A549 (cell line): ENCODE results near the gene UBE2H. TPM values are rescaled to one million over a fixed set of nuclear protein-coding genes. Genes with fewer than 3 reads are reported as not detected.
A peak's percentile ranks its signal among the peaks of the same experiment; 100 is the strongest.

Source experiments
- ATAC-seq, 2 experiments: fragments of 200-7000 bp in 1 of 2; fragments of >200 bp in 1 of 2; cut with Nextera tagmentation in 1 of 2; cut with Tn5 transposase in 1 of 2; 3 replicates each; pipeline versions ENCODE4 v1.8.0 to v1.9.1; 2018 to 2020; ENCODE audit warnings: mild to moderate bottlenecking in 1 of 2, moderate library complexity in 1 of 2
- CTCF ChIA-PET: fragments of 300-600 bp; sonication (Branson Sonifier 250); formaldehyde crosslinking; extraction: SDS; loops from one replicate; lab custom pipeline; 2021; ENCODE audit warnings: antibody characterized with exemption, inconsistent platforms; lab: Yijun Ruan, JAX
- POLR2A ChIA-PET: fragments of 350-600 bp; formaldehyde crosslinking; extraction: SDS; loops from one replicate; lab custom pipeline; 2021; ENCODE audit warnings: antibody characterized with exemption, inconsistent platforms; lab: Yijun Ruan, JAX
- DNase-seq, 2 experiments: peaks; one replicate each; pipeline versions ENCODE4 v3.0.0 to v3.0.0-alpha.2; 2011 to 2016; ENCODE audit warnings: low read depth in 1 of 2, low spot score in 1 of 2
- FAIRE-seq: peaks from 2 replicates; lab custom pipeline; 2011; peaks lifted over from hg19 to GRCh38; lab: Jason Lieb, UNC
- H3K27ac ChIP-seq, 2 experiments: fragments of >200 bp; sonication (Bioruptor Twin); formaldehyde crosslinking; 3 replicates each; pipeline ENCODE4 v1.5.1; 2016 to 2017
- H3K4me1 ChIP-seq: fragments of >200 bp; sonication (Bioruptor Twin); formaldehyde crosslinking; 3 replicates; pipeline ENCODE4 v1.6.1; 2016
- H3K4me2 ChIP-seq: fragments of >200 bp; sonication (Bioruptor Twin); formaldehyde crosslinking; 3 replicates; pipeline ENCODE4 v1.6.1; 2016
- H3K4me3 ChIP-seq: fragments of >200 bp; sonication (Bioruptor Twin); formaldehyde crosslinking; 3 replicates; pipeline ENCODE4 v1.5.1; 2016
- H3K9me3 ChIP-seq: fragments of >200 bp; sonication (Bioruptor Twin); formaldehyde crosslinking; 3 replicates; pipeline ENCODE4 v1.6.1; 2016
- BHLHE40 ChIP-seq: IDR thresholded peaks from 2 replicates; pipeline ENCODE4 v1.6.1; 2012; ENCODE audit warnings: low read depth, low read length, inconsistent platforms
- EHF ChIP-seq: fragments of 250-450 bp; sonication (Bioruptor Pico); IDR thresholded peaks from 2 replicates; pipeline ENCODE4 v1.5.0; 2020; ENCODE audit warnings: mild to moderate bottlenecking
- HEYL ChIP-seq: fragments of 250-450 bp; sonication (Bioruptor Pico); IDR thresholded peaks from 2 replicates; pipeline ENCODE4 v1.8.0; 2021; ENCODE audit warnings: mild to moderate bottlenecking, moderate library complexity
- HOXB13 ChIP-seq: fragments of 250-450 bp; sonication (Bioruptor Pico); IDR thresholded peaks from 2 replicates; pipeline ENCODE4 v1.5.0; 2020; ENCODE audit warnings: low read depth, mild to moderate bottlenecking, moderate library complexity
- JUN ChIP-seq, 2 experiments: fragments of >200 bp; sonication (Bioruptor Twin); formaldehyde crosslinking; IDR thresholded peaks; 2 replicates in 1 of 2; 3 replicates in 1 of 2; pipeline ENCODE4 v1.6.1; 2016 to 2017
- JUNB ChIP-seq: fragments of >200 bp; sonication (Bioruptor Twin); formaldehyde crosslinking; IDR thresholded peaks from 2 replicates; pipeline ENCODE4 v1.6.1; 2016
- KDM5A ChIP-seq: fragments of 200-600 bp; sonication (generic); IDR thresholded peaks from 2 replicates; pipeline ENCODE4 v1.6.1; 2016; ENCODE audit warnings: antibody characterized with exemption, mild to moderate bottlenecking
- MAFK ChIP-seq: fragments of 450-650 bp; IDR thresholded peaks from 2 replicates; pipeline ENCODE4 v1.6.1; 2014; ENCODE audit not compliant: partially characterized antibody
- MYC ChIP-seq: IDR thresholded peaks from 2 replicates; pipeline ENCODE4 v1.6.1; 2012; ENCODE audit warnings: mild to moderate bottlenecking, inconsistent platforms, low read length, improper control_type of control experiment, borderline replicate concordance
- NFE2L2 ChIP-seq: fragments of 150-350 bp; conservative IDR thresholded peaks from 2 replicates; pipeline ENCODE4 v1.6.1; 2014; ENCODE audit warnings: low read length
- NPAS2 ChIP-seq: fragments of 250-450 bp; sonication (Bioruptor Pico); IDR thresholded peaks from 2 replicates; pipeline ENCODE4 v1.8.0; 2022; ENCODE audit warnings: mild to moderate bottlenecking, moderate library complexity, borderline replicate concordance
- PBX3 ChIP-seq: IDR thresholded peaks from 2 replicates; pipeline ENCODE4 v1.6.1; 2012
- PHF8 ChIP-seq: fragments of 200-600 bp; sonication (generic); IDR thresholded peaks from 2 replicates; pipeline ENCODE4 v1.6.1; 2016; ENCODE audit warnings: low read depth, mild to moderate bottlenecking, antibody characterized with exemption, moderate library complexity, borderline replicate concordance
- RAD21 ChIP-seq, 2 experiments: fragments of >200 bp in 1 of 2; sonication (Bioruptor Twin) in 1 of 2; formaldehyde crosslinking in 1 of 2; IDR thresholded peaks in 1 of 2; conservative IDR thresholded peaks in 1 of 2; 2 replicates in 1 of 2; 3 replicates in 1 of 2; pipeline ENCODE4 v1.6.1; 2012 to 2018; ENCODE audit warnings: inconsistent platforms in 1 of 2
- REST ChIP-seq: fragments of 200-600 bp; sonication (generic); IDR thresholded peaks from 2 replicates; pipeline ENCODE4 v1.6.1; 2016; ENCODE audit warnings: antibody characterized with exemption, mild to moderate bottlenecking, moderate library complexity
- RNF2 ChIP-seq: fragments of 200-600 bp; sonication (generic); IDR thresholded peaks from 2 replicates; pipeline ENCODE4 v1.6.1; 2016; ENCODE audit warnings: low read depth, mild to moderate bottlenecking, antibody characterized with exemption, moderate library complexity, borderline replicate concordance
- SMC3 ChIP-seq: fragments of >200 bp; sonication (Bioruptor Twin); formaldehyde crosslinking; IDR thresholded peaks from 3 replicates; pipeline ENCODE4 v1.6.1; 2018; ENCODE audit warnings: inconsistent platforms
- TP53 ChIP-seq: fragments of 250-450 bp; sonication (Bioruptor Pico); IDR thresholded peaks from 2 replicates; pipeline ENCODE4 v1.5.0; 2021; ENCODE audit warnings: mild to moderate bottlenecking, moderate library complexity
- ZNF302 ChIP-seq: fragments of 250-450 bp; sonication (Bioruptor Pico); IDR thresholded peaks from 2 replicates; pipeline ENCODE4 v1.9.0; 2021; ENCODE audit warnings: inconsistent platforms, mild to moderate bottlenecking, moderate library complexity
- WGBS: methylation state at CpG from one replicate; pipeline ENCODE4 v1.1.6; 2017; ENCODE audit errors: missing lambda C conversion rate; 5-methylcytosine and 5-hydroxymethylcytosine counted together
- polyA plus RNA-seq, 4 experiments: library from polyadenylated mRNA; depleted of rRNA in 3 of 4; stranded (reverse); fragments of >200 nt; fragmentation: RNase III in 1 of 4; extraction: RNeasy Plus Mini Kit Qiagen cat#74134 plus additional on column Dnase treatment in 1 of 4; gene quantifications; 2 replicates in 3 of 4; 3 replicates in 1 of 4; pipeline ENCODE4 v1.2.3, GENCODE V29; 2011 to 2017
- TF ChIP-seq, protein P1 (sequence below): IDR thresholded peaks from 2 replicates; pipeline ENCODE4 v1.6.1; 2012
- TF ChIP-seq, protein P2 (sequence below): fragments of 150-350 bp; IDR thresholded peaks from 2 replicates; pipeline ENCODE4 v1.6.1; 2014; ENCODE audit warnings: low read depth, mild to moderate bottlenecking, low read length

Gene UBE2H
- polyA plus RNA-seq, 2 of the 4 experiments (the other 2 are of a cell fraction) = 73.5 to 99.2 TPM

DNA sequence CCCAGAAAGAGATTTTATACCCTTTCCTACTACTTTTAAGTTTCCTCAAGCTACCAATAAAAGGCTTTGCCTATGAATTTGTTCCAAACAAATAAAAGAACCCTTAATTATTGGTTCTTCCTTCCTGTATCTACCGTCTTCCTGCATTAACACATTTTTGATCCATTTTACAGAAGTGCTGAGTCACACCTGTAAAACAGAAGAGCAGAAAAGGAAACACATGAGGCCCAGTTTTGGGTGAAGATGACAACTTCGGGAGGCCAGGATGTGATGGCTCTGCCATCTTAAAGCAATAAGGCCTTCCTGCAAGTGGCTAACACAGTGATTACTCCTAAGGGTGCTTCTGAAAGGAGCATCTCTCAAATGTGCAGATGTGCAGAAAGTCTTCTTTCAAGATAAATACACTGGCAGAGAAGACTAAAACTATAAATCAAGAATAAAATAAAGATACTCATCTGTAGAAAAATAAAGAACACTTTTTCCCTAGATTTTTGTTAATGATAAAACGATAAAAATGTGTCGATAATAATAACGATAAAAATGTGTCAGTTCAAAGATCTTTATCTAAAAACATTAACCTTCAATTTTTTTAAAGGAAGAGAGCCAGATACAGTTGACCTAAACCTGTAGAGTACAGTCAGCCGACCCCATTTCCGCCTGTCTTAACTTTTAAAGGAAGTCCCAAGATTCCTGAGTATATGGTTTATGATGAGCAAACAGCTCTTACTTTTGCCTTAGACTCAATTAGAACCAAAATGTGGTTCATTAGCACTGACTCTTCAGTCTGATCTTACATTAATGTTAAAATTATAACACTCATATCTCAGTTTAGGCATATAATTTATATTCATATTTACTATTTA lies 108.6 kb downstream of the UBE2H start:
- 67% methylated on average over 7 of the region's 7 CpGs for WGBS
- peak overlapping the region; percentile 52 for H3K4me2 ChIP-seq
- no peak overlapping the region for H3K4me3 ChIP-seq
- TF ChIP-seq BHLHE40 (no peak), KDM5A (no peak), MAFK (peak; percentile 95), NFE2L2 (peak; percentile 92), ZNF302 (CRISPR knock-in tag) (no peak)
- H3K27ac ChIP-seq = peak overlapping the region; percentile 71 to 83
- H3K4me1 ChIP-seq = peaks cover 66% of the 10 kb centered on the region
- no peaks in the 10 kb centered on the region for H3K9me3 ChIP-seq
- DNase-seq (peak in 1 of 2 experiments; percentile 32), FAIRE-seq (no peak), ATAC-seq (no peak)
- CTCF ChIA-PET = interaction anchor here (1.1 to 3.4 kb wide), 9 partner anchors 9 to 180 kb away, joined by 4 to 18 read pairs (median 6); no protein-coding TSS in a partner anchor
- POLR2A ChIA-PET = interaction anchor here (0.7 kb wide), 1 partner anchor 43 kb away, joined by 3 read pairs; no protein-coding TSS in a partner anchor

DNA sequence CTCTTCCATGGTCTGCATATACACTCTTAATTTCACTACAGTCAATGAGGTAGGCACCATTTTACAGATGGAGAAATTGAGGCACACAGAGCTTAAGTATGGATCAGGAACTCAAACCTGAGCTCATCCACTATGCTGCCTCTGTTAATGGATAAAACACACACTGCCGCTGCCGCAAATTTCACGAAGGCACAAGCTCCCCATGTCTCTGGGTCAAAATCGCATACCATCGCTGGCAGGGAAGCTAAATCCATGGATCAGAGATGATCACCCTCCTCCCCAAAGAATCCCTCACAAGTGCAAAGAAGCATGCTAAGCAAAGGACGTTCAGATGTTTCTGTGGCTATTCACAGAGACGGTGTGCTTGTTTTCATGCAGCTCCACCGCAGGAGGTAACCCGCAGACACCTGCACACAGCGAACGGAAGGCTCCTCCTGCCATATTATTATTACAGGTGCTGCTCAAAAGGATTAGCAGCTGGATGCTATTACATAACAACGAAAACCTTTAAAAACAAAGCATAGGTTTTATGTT lies 109.3 kb downstream of the UBE2H start:
- no peak for ATAC-seq
- peak overlapping the region; percentile 71 to 83 for H3K27ac ChIP-seq
- H3K4me1 ChIP-seq = peaks cover 63% of the 10 kb centered on the region
- H3K9me3 ChIP-seq = no peaks in the 10 kb centered on the region
- no peak for FAIRE-seq
- POLR2A ChIA-PET = interaction anchor here (0.7 kb wide), 1 partner anchor 43 kb away, joined by 3 read pairs; no protein-coding TSS in a partner anchor
- H3K4me3 ChIP-seq = no peak overlapping the region
- CTCF ChIA-PET = interaction anchor here (0.8 to 2.8 kb wide), 7 partner anchors 8 to 179 kb away, joined by 3 to 18 read pairs (median 6); no protein-coding TSS in a partner anchor
- no peak overlapping the region for H3K4me2 ChIP-seq
- TF ChIP-seq, protein P1, sequence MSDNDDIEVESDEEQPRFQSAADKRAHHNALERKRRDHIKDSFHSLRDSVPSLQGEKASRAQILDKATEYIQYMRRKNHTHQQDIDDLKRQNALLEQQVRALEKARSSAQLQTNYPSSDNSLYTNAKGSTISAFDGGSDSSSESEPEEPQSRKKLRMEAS = no peak
- TF ChIP-seq, protein P2, sequence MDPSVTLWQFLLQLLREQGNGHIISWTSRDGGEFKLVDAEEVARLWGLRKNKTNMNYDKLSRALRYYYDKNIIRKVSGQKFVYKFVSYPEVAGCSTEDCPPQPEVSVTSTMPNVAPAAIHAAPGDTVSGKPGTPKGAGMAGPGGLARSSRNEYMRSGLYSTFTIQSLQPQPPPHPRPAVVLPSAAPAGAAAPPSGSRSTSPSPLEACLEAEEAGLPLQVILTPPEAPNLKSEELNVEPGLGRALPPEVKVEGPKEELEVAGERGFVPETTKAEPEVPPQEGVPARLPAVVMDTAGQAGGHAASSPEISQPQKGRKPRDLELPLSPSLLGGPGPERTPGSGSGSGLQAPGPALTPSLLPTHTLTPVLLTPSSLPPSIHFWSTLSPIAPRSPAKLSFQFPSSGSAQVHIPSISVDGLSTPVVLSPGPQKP = no peak
- TF ChIP-seq HOXB13 (CRISPR knock-in tag) (no peak), ZNF302 (CRISPR knock-in tag) (no peak), RNF2 (no peak), HEYL (no peak), RAD21 (conservative IDR thresholded peaks at IDR 0.05 in 1 of 2, IDR thresholded peaks at IDR 0.05 in 1 of 2) (no peak), JUNB (no peak), EHF (CRISPR knock-in tag) (no peak), PBX3 (no peak), REST (no peak), TP53 (CRISPR knock-in tag) (no peak), JUN (IDR thresholded peaks at IDR 0.05) (no peak), PHF8 (no peak), SMC3 (no peak), MYC (no peak), NPAS2 (CRISPR knock-in tag) (no peak)
- whole genome bisulfite sequencing = 93% methylated on average over 12 of the region's 12 CpGs
- no peak for DNase-seq
